ENCODE measurements around the gene TMEM50B. TPM values are rescaled to one million over a fixed set of nuclear protein-coding genes. Genes with fewer than 3 reads are reported as not detected.
"Not testable (repeated sequence)": the region's sequence is repeated elsewhere in the genome, so short reads cannot be mapped to it uniquely, and the experiment has no call there.

Gene TMEM50B
- total RNA-seq, 1 donor from 2014 or later, result 31.0 TPM

GRCh38 chr21:33418691-33419090 lies 61.1 kb downstream of the TMEM50B start:
- Mint-ChIP-seq H3K4me1 (ENCODE audit: low read depth) (peaks cover 25% of the 10 kb centered on the region), H3K4me3 (ENCODE audit: unreplicated experiment) (no peak overlapping the region), H3K36me3 (ENCODE audit: low read depth) (peaks cover 21% of the 10 kb centered on the region), H3K9me3 (ENCODE audit: low read depth) (no peaks in the 10 kb centered on the region), H3K27ac (ENCODE audit: unreplicated experiment) (no peak overlapping the region), H3K27me3 (ENCODE audit: low read depth) (no peaks in the 10 kb centered on the region)
- TF ChIP-seq, protein P1, sequence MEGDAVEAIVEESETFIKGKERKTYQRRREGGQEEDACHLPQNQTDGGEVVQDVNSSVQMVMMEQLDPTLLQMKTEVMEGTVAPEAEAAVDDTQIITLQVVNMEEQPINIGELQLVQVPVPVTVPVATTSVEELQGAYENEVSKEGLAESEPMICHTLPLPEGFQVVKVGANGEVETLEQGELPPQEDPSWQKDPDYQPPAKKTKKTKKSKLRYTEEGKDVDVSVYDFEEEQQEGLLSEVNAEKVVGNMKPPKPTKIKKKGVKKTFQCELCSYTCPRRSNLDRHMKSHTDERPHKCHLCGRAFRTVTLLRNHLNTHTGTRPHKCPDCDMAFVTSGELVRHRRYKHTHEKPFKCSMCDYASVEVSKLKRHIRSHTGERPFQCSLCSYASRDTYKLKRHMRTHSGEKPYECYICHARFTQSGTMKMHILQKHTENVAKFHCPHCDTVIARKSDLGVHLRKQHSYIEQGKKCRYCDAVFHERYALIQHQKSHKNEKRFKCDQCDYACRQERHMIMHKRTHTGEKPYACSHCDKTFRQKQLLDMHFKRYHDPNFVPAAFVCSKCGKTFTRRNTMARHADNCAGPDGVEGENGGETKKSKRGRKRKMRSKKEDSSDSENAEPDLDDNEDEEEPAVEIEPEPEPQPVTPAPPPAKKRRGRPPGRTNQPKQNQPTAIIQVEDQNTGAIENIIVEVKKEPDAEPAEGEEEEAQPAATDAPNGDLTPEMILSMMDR (IDR thresholded peaks at IDR 0.05), result no peak
- no peak for DNase-seq (ENCODE audit: low spot score)

GRCh38 chr21:33414926-33415325 lies 64.8 kb downstream of the TMEM50B start:
- H3K27me3 Mint-ChIP-seq (ENCODE audit: low read depth), result no peaks in the 10 kb centered on the region
- H3K4me1 Mint-ChIP-seq (ENCODE audit: low read depth), result peaks cover 39% of the 10 kb centered on the region
- DNase-seq (ENCODE audit: low spot score), result no peak
- H3K9me3 Mint-ChIP-seq (ENCODE audit: low read depth), result no peaks in the 10 kb centered on the region
- H3K4me3 Mint-ChIP-seq (ENCODE audit: unreplicated experiment), result no peak overlapping the region
- H3K27ac Mint-ChIP-seq (ENCODE audit: unreplicated experiment), result peak overlapping the region; percentile 36
- TF ChIP-seq, protein P1 (IDR thresholded peaks at IDR 0.05), result no peak
- peaks cover 8% of the 10 kb centered on the region for H3K36me3 Mint-ChIP-seq (ENCODE audit: low read depth)

GRCh38 chr21:33414068-33414467 lies 65.7 kb downstream of the TMEM50B start:
- H3K4me1 Mint-ChIP-seq (ENCODE audit: low read depth), result peaks cover 31% of the 10 kb centered on the region
- no peak for DNase-seq (ENCODE audit: low spot score)
- peaks cover 3% of the 10 kb centered on the region for H3K36me3 Mint-ChIP-seq (ENCODE audit: low read depth)
- no peaks in the 10 kb centered on the region for H3K27me3 Mint-ChIP-seq (ENCODE audit: low read depth)
- TF ChIP-seq, protein P1 (IDR thresholded peaks at IDR 0.05), result no peak
- no peak overlapping the region for H3K27ac Mint-ChIP-seq (ENCODE audit: unreplicated experiment)
- no peaks in the 10 kb centered on the region for H3K9me3 Mint-ChIP-seq (ENCODE audit: low read depth)
- H3K4me3 Mint-ChIP-seq (ENCODE audit: unreplicated experiment), result no peak overlapping the region

DNA sequence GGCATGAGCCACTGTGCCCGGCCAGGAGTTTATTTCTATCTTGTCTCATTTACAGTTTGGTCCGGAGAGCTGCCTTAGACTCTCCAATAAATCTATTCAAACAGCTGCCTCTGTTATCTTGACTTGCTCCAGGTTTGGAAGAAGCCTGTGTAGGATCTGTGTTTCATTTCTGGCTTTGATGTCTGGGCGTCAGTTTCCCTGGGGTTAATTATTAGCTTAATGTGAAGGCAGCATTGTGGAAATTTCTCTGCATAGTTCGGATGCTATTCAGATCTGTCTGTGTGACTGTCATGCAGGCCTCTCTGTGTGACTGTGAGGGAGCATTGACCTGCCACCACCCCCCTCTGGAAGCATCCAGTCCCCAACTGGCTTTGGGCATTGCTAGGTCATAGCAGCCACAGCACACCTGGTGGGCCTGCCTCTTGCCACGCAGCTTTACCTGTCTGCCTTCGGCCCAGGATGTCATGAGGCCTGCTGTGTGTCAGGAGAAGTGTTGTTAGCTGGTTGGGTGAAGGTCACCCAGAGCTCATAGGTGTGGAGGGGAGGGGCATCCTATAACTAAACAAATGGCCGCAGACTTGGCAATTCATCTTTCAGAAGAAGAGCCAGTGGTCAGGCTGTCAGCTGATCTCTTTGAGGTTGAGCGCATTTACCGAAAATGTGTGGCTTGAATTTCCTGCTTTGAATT lies 66.8 kb downstream of the TMEM50B start:
- Mint-ChIP-seq H3K36me3 (ENCODE audit: low read depth) (peaks cover 3% of the 10 kb centered on the region), H3K4me1 (ENCODE audit: low read depth) (peaks cover 26% of the 10 kb centered on the region), H3K27me3 (ENCODE audit: low read depth) (no peaks in the 10 kb centered on the region), H3K4me3 (ENCODE audit: unreplicated experiment) (no peak overlapping the region), H3K27ac (ENCODE audit: unreplicated experiment) (peak overlapping the region; percentile 69), H3K9me3 (ENCODE audit: low read depth) (no peaks in the 10 kb centered on the region)
- DNase-seq (ENCODE audit: low spot score), result no peak
- TF ChIP-seq, protein P1 (IDR thresholded peaks at IDR 0.05), result no peak

DNA sequence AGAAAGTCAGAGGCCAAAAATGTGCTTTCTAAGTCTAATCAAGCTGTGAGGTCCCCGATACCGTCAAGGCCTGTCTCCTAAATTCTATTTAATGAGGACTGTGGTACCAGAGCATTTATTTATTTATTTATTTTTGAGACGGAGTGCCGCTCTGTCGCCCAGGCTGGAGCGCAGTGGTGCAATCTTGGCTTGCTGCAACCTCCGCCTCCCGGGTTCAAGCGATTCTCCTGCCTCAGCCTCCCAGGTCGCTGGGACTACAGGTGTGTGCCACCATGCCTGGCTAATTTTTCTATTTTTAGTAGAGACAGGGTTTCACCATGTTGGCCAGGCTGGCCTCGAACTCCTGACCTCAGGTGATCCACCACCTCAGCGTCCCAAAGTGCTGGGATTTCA lies 67.3 kb downstream of the TMEM50B start:
- H3K27ac Mint-ChIP-seq (ENCODE audit: unreplicated experiment), result not testable (repeated sequence)

DNA sequence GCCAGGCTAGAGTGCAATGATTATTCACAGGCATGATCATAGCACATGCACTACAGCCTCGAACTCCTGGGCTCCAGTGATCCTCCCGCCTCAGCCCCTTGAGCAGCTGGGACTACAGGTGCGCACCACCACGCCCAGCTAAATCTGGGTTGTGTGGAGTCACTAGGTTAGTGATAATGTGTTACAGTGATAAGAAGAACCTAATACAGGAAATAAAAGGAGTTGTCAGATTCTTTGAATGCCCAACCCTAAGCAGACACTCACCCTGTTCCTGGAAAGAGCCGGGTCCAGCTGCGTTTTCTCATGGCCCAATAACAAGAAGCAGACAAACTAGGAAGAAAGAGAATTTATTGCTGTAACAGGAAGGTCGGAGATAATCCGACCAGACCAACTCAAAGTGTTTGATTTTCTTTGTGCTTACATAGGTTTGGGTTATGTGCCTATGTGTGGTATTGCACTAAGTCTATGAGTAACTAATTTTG lies 67.8 kb downstream of the TMEM50B start:
- Mint-ChIP-seq H3K4me3 (ENCODE audit: unreplicated experiment) (no peak overlapping the region), H3K36me3 (ENCODE audit: low read depth) (peaks cover 2% of the 10 kb centered on the region), H3K27me3 (ENCODE audit: low read depth) (no peaks in the 10 kb centered on the region), H3K27ac (ENCODE audit: unreplicated experiment) (no peak overlapping the region), H3K9me3 (ENCODE audit: low read depth) (no peaks in the 10 kb centered on the region), H3K4me1 (ENCODE audit: low read depth) (peaks cover 27% of the 10 kb centered on the region)
- TF ChIP-seq, protein P1 (IDR thresholded peaks at IDR 0.05), result no peak
- DNase-seq (ENCODE audit: low spot score), result no peak

More for the DNA sequence above, 67.3 kb downstream of the TMEM50B start:
- not testable (repeated sequence) for H3K9me3 Mint-ChIP-seq (ENCODE audit: low read depth); H3K36me3 Mint-ChIP-seq (ENCODE audit: low read depth); H3K4me3 Mint-ChIP-seq (ENCODE audit: unreplicated experiment); H3K27me3 Mint-ChIP-seq (ENCODE audit: low read depth); DNase-seq (ENCODE audit: low spot score)
- peaks cover 26% of the 10 kb centered on the region for H3K4me1 Mint-ChIP-seq (ENCODE audit: low read depth)
